ENCODE data around the gene SMKR1.
"Not testable (repeated sequence)": the region's sequence is repeated elsewhere in the genome, so short reads cannot be mapped to it uniquely, and the experiment has no call there.

Gene SMKR1

GRCh38 chr7:129525225-129525862, 23.0 kb downstream of the SMKR1 start:
- TF ChIP-seq, protein P1, sequence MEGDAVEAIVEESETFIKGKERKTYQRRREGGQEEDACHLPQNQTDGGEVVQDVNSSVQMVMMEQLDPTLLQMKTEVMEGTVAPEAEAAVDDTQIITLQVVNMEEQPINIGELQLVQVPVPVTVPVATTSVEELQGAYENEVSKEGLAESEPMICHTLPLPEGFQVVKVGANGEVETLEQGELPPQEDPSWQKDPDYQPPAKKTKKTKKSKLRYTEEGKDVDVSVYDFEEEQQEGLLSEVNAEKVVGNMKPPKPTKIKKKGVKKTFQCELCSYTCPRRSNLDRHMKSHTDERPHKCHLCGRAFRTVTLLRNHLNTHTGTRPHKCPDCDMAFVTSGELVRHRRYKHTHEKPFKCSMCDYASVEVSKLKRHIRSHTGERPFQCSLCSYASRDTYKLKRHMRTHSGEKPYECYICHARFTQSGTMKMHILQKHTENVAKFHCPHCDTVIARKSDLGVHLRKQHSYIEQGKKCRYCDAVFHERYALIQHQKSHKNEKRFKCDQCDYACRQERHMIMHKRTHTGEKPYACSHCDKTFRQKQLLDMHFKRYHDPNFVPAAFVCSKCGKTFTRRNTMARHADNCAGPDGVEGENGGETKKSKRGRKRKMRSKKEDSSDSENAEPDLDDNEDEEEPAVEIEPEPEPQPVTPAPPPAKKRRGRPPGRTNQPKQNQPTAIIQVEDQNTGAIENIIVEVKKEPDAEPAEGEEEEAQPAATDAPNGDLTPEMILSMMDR (IDR thresholded peaks at IDR 0.05; ENCODE audit: extremely low read depth, missing control alignments), result no peak

GRCh38 chr7:129529643-129530042, 27.3 kb downstream of the SMKR1 start:
- DNase-seq (ENCODE audit: low spot score), result no peak
- TF ChIP-seq, protein P1 (IDR thresholded peaks at IDR 0.05; ENCODE audit: extremely low read depth, missing control alignments), result no peak

More at GRCh38 chr7:129525225-129525862, 23.0 kb downstream of the SMKR1 start:
- no peak for DNase-seq (ENCODE audit: low spot score)

DNA sequence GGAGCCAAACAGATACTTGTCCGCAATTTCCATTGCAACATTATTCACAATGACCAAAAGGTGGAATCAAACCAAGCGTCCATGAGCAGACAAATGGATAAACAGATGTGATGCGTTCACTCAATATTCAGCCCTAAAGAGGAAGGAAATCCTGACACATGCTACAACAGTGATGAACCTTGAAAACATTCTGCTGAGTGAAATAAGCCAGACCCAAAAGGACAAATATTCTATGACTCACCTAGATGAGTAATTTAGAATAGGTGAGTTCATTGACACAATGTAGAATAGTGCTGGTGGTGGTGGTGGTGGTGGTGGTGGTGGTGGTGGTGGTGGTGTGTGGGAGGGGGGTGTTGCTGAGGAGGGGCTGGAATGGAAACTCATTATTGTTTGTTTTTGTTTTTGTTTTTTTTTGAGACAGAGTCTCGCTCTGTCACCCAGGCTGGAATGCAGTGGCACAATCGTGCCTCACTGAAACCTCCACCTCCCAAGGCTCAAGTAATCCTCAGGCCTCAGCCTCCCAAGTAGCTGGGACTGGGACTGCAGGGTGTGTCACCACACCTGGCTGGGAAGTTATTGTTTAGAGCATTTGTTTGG, 28.6 kb downstream of the SMKR1 start:
- TF ChIP-seq, protein P1 (IDR thresholded peaks at IDR 0.05; ENCODE audit: extremely low read depth, missing control alignments), result no peak
- DNase-seq (ENCODE audit: low spot score), result no peak

DNA sequence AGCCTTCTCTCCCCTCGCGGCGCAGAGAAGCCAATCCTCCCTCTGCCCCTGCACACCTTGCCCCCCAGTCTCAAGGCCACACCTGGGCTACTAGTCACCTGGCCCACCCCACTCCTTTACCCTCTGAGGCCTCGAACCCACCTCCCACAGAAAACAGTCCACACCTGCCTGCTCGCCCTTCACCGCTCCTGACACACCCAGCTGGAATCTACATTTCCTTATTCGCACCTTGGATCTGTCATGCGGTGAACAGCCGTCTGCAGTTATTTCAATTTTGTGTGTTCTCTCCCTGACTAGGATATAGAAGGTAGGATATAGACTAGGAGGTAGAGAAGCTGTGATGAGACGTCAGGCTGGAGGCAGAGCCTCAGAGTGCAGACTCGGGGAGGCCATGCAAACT, 29.4 kb downstream of the SMKR1 start:
- TF ChIP-seq, protein P1 (IDR thresholded peaks at IDR 0.05; ENCODE audit: extremely low read depth, missing control alignments), result no peak
- DNase-seq (ENCODE audit: low spot score), result no peak

DNA sequence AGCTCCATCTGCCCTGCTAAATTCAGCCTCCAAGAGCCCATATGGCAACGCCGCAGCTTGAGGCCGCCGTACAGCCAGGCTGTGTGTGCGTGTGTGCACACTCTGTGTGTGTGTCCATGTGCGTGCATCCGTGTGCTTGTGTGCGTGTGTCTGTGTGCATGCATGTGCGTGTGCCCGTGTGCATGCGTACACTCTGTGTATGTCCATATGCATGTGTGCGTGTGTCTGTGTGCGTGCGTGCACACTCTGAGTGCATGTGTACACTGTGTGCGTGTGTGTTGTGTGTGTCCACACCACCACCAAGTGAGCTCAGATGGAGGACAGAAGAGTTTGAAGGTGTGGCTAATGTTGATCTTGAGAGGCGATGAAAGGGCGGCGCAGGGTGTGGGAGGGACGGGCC, 30.0 kb downstream of the SMKR1 start:
- no peak for DNase-seq (ENCODE audit: low spot score)
- TF ChIP-seq, protein P1 (IDR thresholded peaks at IDR 0.05; ENCODE audit: extremely low read depth, missing control alignments), result no peak

DNA sequence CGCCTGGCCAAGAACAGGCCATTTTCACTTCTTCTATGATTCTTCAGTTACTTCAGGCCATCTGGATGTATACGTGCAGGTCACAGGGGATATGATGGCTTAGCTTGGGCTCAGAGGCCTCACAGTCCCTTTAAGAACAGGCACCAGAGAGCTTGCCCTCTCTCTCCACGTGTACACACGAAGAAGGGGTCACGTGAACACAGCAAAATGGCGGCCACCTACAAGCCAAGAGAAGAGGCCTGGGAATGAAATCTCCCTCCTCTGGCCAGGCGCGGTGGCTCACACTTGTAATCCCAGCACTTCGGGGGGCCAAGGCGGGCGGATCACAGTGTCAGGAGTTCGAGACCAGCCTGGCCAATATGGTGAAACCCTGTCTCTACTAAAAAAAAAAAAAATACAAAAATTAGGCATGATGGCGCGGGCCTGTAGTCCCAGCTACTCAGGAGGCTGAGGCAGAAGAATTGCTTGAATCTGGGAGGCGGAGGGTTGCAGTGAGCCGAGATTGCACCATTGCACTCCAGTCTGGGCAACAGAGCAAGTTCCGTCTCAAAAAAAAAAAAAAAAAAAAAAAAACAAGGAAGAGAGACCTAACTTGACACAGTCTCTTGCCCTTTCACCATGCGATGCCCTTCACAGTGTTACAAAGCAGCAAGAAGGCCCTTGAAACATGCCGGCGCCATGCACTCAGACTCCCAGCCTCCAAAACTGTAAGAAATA, 32.4 kb downstream of the SMKR1 start:
- not testable (repeated sequence) for DNase-seq (ENCODE audit: low spot score)

- DNase-seq (ENCODE audit: low spot score), result no peak
- TF ChIP-seq, protein P1 (IDR thresholded peaks at IDR 0.05; ENCODE audit: extremely low read depth, missing control alignments), result no peak
Observed at GRCh38 chr7:129535896-129536295, 33.6 kb downstream of the SMKR1 start.

Measured in GM20000 (cell line).